ENCODE data around the gene VPS9D1. TPM values are rescaled to one million over a fixed set of nuclear protein-coding genes. Genes with fewer than 3 reads are reported as not detected.

VPS9D1 gene
- total and polyA plus RNA-seq, 10 of the 15 experiments (the other 5 are each of a cell fraction or from before 2014, with no cell fraction given), result 0.65 to 4.2 (median 1.1) TPM

- TF ChIP-seq ATF3 (IDR thresholded peaks at IDR 0.05; ENCODE audit: borderline replicate concordance, extremely low read depth, low read depth, low read length) (no peak), EGR1 (IDR thresholded peaks at IDR 0.05; ENCODE audit: borderline replicate concordance in 1 of 2, low read depth in 2 of 2, low read length in 2 of 2) (no peak; a peak in 1 of 3 replicates), CHD4 (IDR thresholded peaks at IDR 0.05) (no peak), MYC (IDR thresholded peaks at IDR 0.05; ENCODE audit: insufficient read depth, insufficient read length, insufficient replicate concordance, low read length, severe bottlenecking) (no peak), RFX5 (IDR thresholded peaks at IDR 0.05; ENCODE audit: low read depth, low read length) (no peak), ZNF207 (IDR thresholded peaks at IDR 0.05; ENCODE audit: borderline replicate concordance) (0 out of 2 replicates have a peak, but pooled peaks have one; percentile 10), PAX8 (IDR thresholded peaks at IDR 0.05) (no peak), MEF2A (IDR thresholded peaks at IDR 0.05; ENCODE audit: insufficient read depth, low read depth, low read length) (peak; percentile 66; the same call in 1 of the 2 replicates), BCLAF1 (IDR thresholded peaks at IDR 0.05) (no peak), FOXM1 (IDR thresholded peaks at IDR 0.05; ENCODE audit: low read depth, low read length) (peak; percentile 60), SMAD1 (IDR thresholded peaks at IDR 0.05; ENCODE audit: low read depth, partially characterized antibody) (no peak), IKZF2 (IDR thresholded peaks at IDR 0.05) (peak; percentile 73 to 86), ZNF687 (IDR thresholded peaks at IDR 0.05) (0 out of 2 replicates have a peak, but pooled peaks have one; percentile 65), TCF7 (IDR thresholded peaks at IDR 0.05; ENCODE audit: borderline replicate concordance) (no peak), BCL11A (IDR thresholded peaks at IDR 0.05; ENCODE audit: low read depth, low read length) (peak; percentile 94), CHD1 (IDR thresholded peaks at IDR 0.05; ENCODE audit: low read depth, low read length) (no peak), ZBTB33 (IDR thresholded peaks at IDR 0.05) (no peak), RELB (IDR thresholded peaks at IDR 0.05; ENCODE audit: low read depth) (peak; percentile 66), SMAD5 (IDR thresholded peaks at IDR 0.05; ENCODE audit: low read depth) (no peak), DPF2 (IDR thresholded peaks at IDR 0.05) (peak; percentile 99)
Measured at GRCh38 chr16:89764711-89765201, 44.1 kb upstream of the VPS9D1 start (continued).

All from GM12878 (cell line).